IMR-90 (cell line): Measurements from ENCODE around the gene NF1. TPM values are rescaled to one million over a fixed set of nuclear protein-coding genes. Genes with fewer than 3 reads are reported as not detected.

ENCODE experiments used
- ATAC-seq: fragments of 200-7000 bp; cut with Tn5 transposase; 2 replicates; pipeline ENCODE4 v1.9.1; 2020; ENCODE audit warnings: low read depth, mild to moderate bottlenecking, moderate library complexity
- BruUV-seq: library from RNA; stranded (reverse); fragments of 400-500 nt; replicated peaks from 2 replicates; lab custom pipeline; 2021; lab: Mats Ljungman, UMichigan
- CTCF ChIA-PET: fragments of 300-600 bp; formaldehyde crosslinking; extraction: SDS; loops from one replicate; lab custom pipeline; 2021; ENCODE audit warnings: antibody characterized with exemption; lab: Yijun Ruan, JAX
- POLR2A ChIA-PET: fragments of 300-600 bp; sonication (Branson Sonifier 250); formaldehyde crosslinking; loops from one replicate; lab custom pipeline; 2022; ENCODE audit warnings: antibody characterized with exemption; ENCODE audit not compliant: unreplicated experiment; lab: Charles Lee
- DNase-seq: peaks from one replicate; pipeline ENCODE4 v3.0.0; 2013
- H2AFZ ChIP-seq: replicated peaks from 2 replicates; pipeline ENCODE3; 2013; ENCODE audit warnings: low read length, mild to moderate bottlenecking; ENCODE audit not compliant: poor library complexity
- H2AK5ac ChIP-seq: 2 replicates; pipeline ENCODE4 v1.6.1; 2013; ENCODE audit warnings: low read depth, low read length, inconsistent platforms
- H2AK9ac ChIP-seq: replicated peaks from 2 replicates; pipeline ENCODE3; 2013; ENCODE audit warnings: mild to moderate bottlenecking, low read depth, low read length, moderate library complexity; ENCODE audit not compliant: poor library complexity
- H2BK120ac ChIP-seq: 2 replicates; pipeline ENCODE4 v1.6.1; 2013; ENCODE audit warnings: low read depth, low read length, inconsistent platforms
- H2BK15ac ChIP-seq: 3 replicates; pipeline ENCODE4 v1.6.1; 2013; ENCODE audit warnings: low read depth, low read length, inconsistent platforms
- H2BK20ac ChIP-seq: 2 replicates; pipeline ENCODE4 v1.6.1; 2013; ENCODE audit warnings: low read depth, mild to moderate bottlenecking, inconsistent platforms, low read length, moderate library complexity
- H2BK5ac ChIP-seq: 2 replicates; pipeline ENCODE4 v1.6.1; 2013; ENCODE audit warnings: mild to moderate bottlenecking, low read depth, low read length, inconsistent platforms; ENCODE audit not compliant: poor library complexity, severe bottlenecking
- H3K14ac ChIP-seq: replicated peaks from 2 replicates; pipeline ENCODE4 v1.6.1; 2013; ENCODE audit warnings: low read depth, low read length, inconsistent platforms
- H3K18ac ChIP-seq: 2 replicates; pipeline ENCODE4 v1.6.1; 2013; ENCODE audit warnings: low read depth, low read length, control low read depth
- H3K23ac ChIP-seq: 2 replicates; pipeline ENCODE4 v1.6.1; 2013; ENCODE audit warnings: low read depth, low read length, inconsistent platforms
- H3K27ac ChIP-seq: 2 replicates; pipeline ENCODE4 v1.5.1; 2013; ENCODE audit warnings: mild to moderate bottlenecking, control low read depth, low read length; ENCODE audit not compliant: insufficient read depth
- H3K27me3 ChIP-seq: 2 replicates; pipeline ENCODE4 v1.6.1; 2013; ENCODE audit warnings: low read length; ENCODE audit not compliant: control insufficient read depth, insufficient read depth
- H3K36me3 ChIP-seq: 2 replicates; pipeline ENCODE4 v1.6.1; 2013; ENCODE audit warnings: low read length, mixed read lengths; ENCODE audit not compliant: control insufficient read depth, insufficient read depth
- H3K4ac ChIP-seq: 2 replicates; pipeline ENCODE4 v1.6.1; 2013; ENCODE audit warnings: low read depth, low read length, inconsistent platforms
- H3K4me1 ChIP-seq: 2 replicates; pipeline ENCODE4 v1.6.1; 2013; ENCODE audit warnings: low read length, mixed read lengths; ENCODE audit not compliant: control insufficient read depth, insufficient read depth
- H3K4me2 ChIP-seq: 2 replicates; pipeline ENCODE4 v1.6.1; 2013; ENCODE audit warnings: low read depth, mild to moderate bottlenecking, control low read depth, low read length, moderate library complexity
- H3K4me3 ChIP-seq: 2 replicates; pipeline ENCODE4 v1.5.1; 2013; ENCODE audit warnings: low read depth, mild to moderate bottlenecking, control low read depth, low read length, moderate library complexity; ENCODE audit not compliant: insufficient read depth
- H3K56ac ChIP-seq: 2 replicates; pipeline ENCODE4 v1.6.1; 2013; ENCODE audit warnings: low read length, inconsistent platforms; ENCODE audit not compliant: insufficient read depth; ENCODE audit errors: extremely low read depth
- H3K79me1 ChIP-seq, 2 experiments: 2 replicates each; pipeline ENCODE4 v1.6.1; 2013; ENCODE audit warnings: low read length in 2 of 2, inconsistent platforms in 1 of 2, low read depth in 1 of 2
- H3K9ac ChIP-seq: 2 replicates; pipeline ENCODE4 v1.6.1; 2013; ENCODE audit warnings: low read depth, low read length, control low read depth
- H3K9me1 ChIP-seq: 2 replicates; pipeline ENCODE4 v1.6.1; 2013; ENCODE audit warnings: low read length, inconsistent platforms; ENCODE audit not compliant: insufficient read depth
- H3K9me3 ChIP-seq: 2 replicates; pipeline ENCODE4 v1.6.1; 2013; ENCODE audit warnings: low read length; ENCODE audit not compliant: control insufficient read depth, insufficient read depth
- H4K20me1 ChIP-seq: 2 replicates; pipeline ENCODE4 v1.6.1; 2013; ENCODE audit warnings: low read length, inconsistent platforms; ENCODE audit not compliant: insufficient read depth
- H4K5ac ChIP-seq: 2 replicates; pipeline ENCODE4 v1.6.1; 2013; ENCODE audit warnings: mild to moderate bottlenecking, low read depth, low read length, control low read depth
- H4K8ac ChIP-seq, 2 experiments: 2 replicates each; pipeline ENCODE4 v1.6.1; 2013; ENCODE audit warnings: low read depth in 2 of 2, low read length in 2 of 2, control low read depth in 1 of 2, inconsistent platforms in 1 of 2
- H4K91ac ChIP-seq: 2 replicates; pipeline ENCODE4 v1.6.1; 2013; ENCODE audit warnings: low read depth, low read length, inconsistent platforms; ENCODE audit not compliant: insufficient read depth
- BHLHE40 ChIP-seq: fragments of 150-350 bp; IDR thresholded peaks from 2 replicates; pipeline ENCODE4 v1.6.1; 2016; ENCODE audit warnings: mild to moderate bottlenecking, low read depth, low read length
- CEBPB ChIP-seq: IDR thresholded peaks from 2 replicates; pipeline ENCODE4 v1.6.1; 2012; ENCODE audit warnings: low read depth, low read length, improper control_type of control experiment
- CHD1 ChIP-seq: IDR thresholded peaks from 2 replicates; pipeline ENCODE4 v1.6.1; 2012; ENCODE audit warnings: low read depth, low read length, improper control_type of control experiment
- ELK1 ChIP-seq: fragments of 150-350 bp; IDR thresholded peaks from 2 replicates; pipeline ENCODE4 v1.6.1; 2016; ENCODE audit warnings: low read depth, mild to moderate bottlenecking, low read length, moderate library complexity, borderline replicate concordance
- FOS ChIP-seq: fragments of 150-350 bp; IDR thresholded peaks from 2 replicates; pipeline ENCODE4 v1.6.1; 2016; ENCODE audit warnings: low read depth, low read length
- MAFK ChIP-seq: IDR thresholded peaks from 2 replicates; pipeline ENCODE4 v1.6.1; 2012; ENCODE audit warnings: low read depth, low read length, improper control_type of control experiment
- MAZ ChIP-seq: IDR thresholded peaks from 2 replicates; pipeline ENCODE4 v1.6.1; 2012; ENCODE audit warnings: low read depth, mild to moderate bottlenecking, low read length, improper control_type of control experiment, moderate library complexity, borderline replicate concordance
- MXI1 ChIP-seq: IDR thresholded peaks from 2 replicates; pipeline ENCODE4 v1.6.1; 2012; ENCODE audit warnings: low read depth, mild to moderate bottlenecking, low read length, moderate library complexity, borderline replicate concordance
- NFE2L2 ChIP-seq: fragments of 150-350 bp; IDR thresholded peaks from 2 replicates; pipeline ENCODE4 v1.6.1; 2016; ENCODE audit warnings: low read depth, mild to moderate bottlenecking, low read length
- POLR2A ChIP-seq: IDR thresholded peaks from 2 replicates; pipeline ENCODE4 v1.6.1; 2012; ENCODE audit warnings: mild to moderate bottlenecking, low read depth, low read length
- RAD21 ChIP-seq: IDR thresholded peaks from 2 replicates; pipeline ENCODE4 v1.6.1; 2012; ENCODE audit warnings: low read length, improper control_type of control experiment
- RCOR1 ChIP-seq: IDR thresholded peaks from 2 replicates; pipeline ENCODE4 v1.6.1; 2012; ENCODE audit warnings: mild to moderate bottlenecking, low read length, improper control_type of control experiment; ENCODE audit not compliant: insufficient replicate concordance
- RFX5 ChIP-seq: IDR thresholded peaks from 2 replicates; pipeline ENCODE4 v1.8.0; 2012; ENCODE audit warnings: low read depth, mild to moderate bottlenecking, low read length, moderate library complexity
- SMC3 ChIP-seq: fragments of 150-350 bp; IDR thresholded peaks from 2 replicates; pipeline ENCODE4 v1.6.1; 2016; ENCODE audit warnings: low read depth, mild to moderate bottlenecking, antibody characterized with exemption, low read length, moderate library complexity
- USF2 ChIP-seq: fragments of 150-350 bp; IDR thresholded peaks from 2 replicates; pipeline ENCODE4 v1.6.1; 2017; ENCODE audit warnings: mild to moderate bottlenecking, antibody characterized with exemption, low read length, low read depth
- WGBS, 2 experiments: methylation state at CpG; one replicate each; pipeline versions ENCODE4 v1.1.5 to v1.1.7; 2013; ENCODE audit warnings: missing lambda C conversion rate in 2 of 2; ENCODE audit not compliant: insufficient read length in 1 of 2; ENCODE audit errors: extremely low coverage in 2 of 2; 5-methylcytosine and 5-hydroxymethylcytosine counted together
- dilution Hi-C: fragments of 300-500 bp; cut with HindIII; formaldehyde crosslinking; loops from one replicate; pipeline ENCODE4 v1.14.3; 2018; ENCODE audit warnings: low sequenced_read_pairs; ENCODE audit not compliant: unreplicated experiment
- in situ Hi-C: fragments of 300-500 bp; cut with MboI; formaldehyde crosslinking; loops from 3 replicates; pipeline ENCODE4 v1.14.3; 2019; ENCODE audit warnings: low sequenced_read_pairs, inconsistent platforms, mixed read lengths
- intact Hi-C: fragments of 100-400 bp; cut with micrococcal nuclease; formaldehyde crosslinking; loops from 2 replicates; pipeline ENCODE4 v1.10.0; 2022
- polyA plus RNA-seq, 3 experiments: library from polyadenylated mRNA; depleted of rRNA; stranded (reverse); fragments of >200 nt; gene quantifications; 2 replicates each; pipeline ENCODE4 v1.2.3, GENCODE V29; 2012; ENCODE audit warnings: low replicate concordance in 1 of 3
- total RNA-seq: library from RNA; depleted of rRNA; stranded (reverse); fragments of >200 nt; gene quantifications from 2 replicates; pipeline ENCODE4 v1.2.3, GENCODE V29; 2012
- TF ChIP-seq, protein P1 (sequence below): conservative IDR thresholded peaks from 2 replicates; pipeline ENCODE4 v1.5.1; 2012; ENCODE audit warnings: mild to moderate bottlenecking, low read depth, low read length, improper control_type of control experiment

Gene NF1
- total and polyA plus RNA-seq, 2 of the 4 experiments (the other 2 are of a cell fraction) = 17.9 to 48.6 TPM

DNA sequence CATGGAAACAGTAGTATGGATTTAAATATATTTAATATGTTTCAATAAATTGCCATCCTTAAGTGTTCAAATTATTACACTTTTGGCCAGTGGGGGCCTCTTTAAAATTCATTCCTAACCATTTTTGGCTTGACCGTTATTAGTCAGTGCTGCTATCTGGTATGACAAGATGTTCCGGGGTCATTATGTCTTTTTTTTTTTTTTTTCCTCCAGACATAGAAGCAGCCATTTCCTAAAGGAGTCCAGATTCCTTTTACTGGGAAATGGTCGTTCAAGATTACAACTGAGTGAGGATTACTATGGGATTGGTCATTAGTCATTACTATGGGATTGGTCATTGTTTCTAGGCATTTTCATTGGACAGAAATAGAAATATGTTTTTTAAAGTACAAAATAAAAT, 53.4 kb downstream of the NF1 start:
- Histone ChIP-seq H3K23ac (no peak overlapping the region), H3K4ac (no peak overlapping the region), H3K79me1 (peaks cover 32 to 55% of the 10 kb centered on the region in 2 experiments), H2AK5ac (no peak overlapping the region), H3K4me3 (no peak overlapping the region), H3K9me1 (no peaks in the 10 kb centered on the region; the same call in 1 of the 2 replicates), H2BK20ac (no peak overlapping the region), H3K9ac (no peak overlapping the region), H3K9me3 (no peaks in the 10 kb centered on the region), H3K36me3 (0 out of 2 replicates have a peak, but pooled peaks cover 4% of the 10 kb centered on the region), H4K5ac (no peak overlapping the region), H3K18ac (no peak overlapping the region), H3K56ac (no peak overlapping the region), H4K20me1 (peaks cover 23% of the 10 kb centered on the region; the same call in 1 of the 2 replicates), H2BK120ac (no peak overlapping the region), H2BK5ac (no peak overlapping the region), H3K14ac (no peak overlapping the region), H2AK9ac (no peak overlapping the region), H2AFZ (no peak overlapping the region), H3K27me3 (no peaks in the 10 kb centered on the region), H4K91ac (no peak overlapping the region), H3K4me2 (no peak overlapping the region), H2BK15ac (no peak overlapping the region), H3K27ac (no peak overlapping the region), H4K8ac (no peak overlapping the region), H3K4me1 (peaks cover 4% of the 10 kb centered on the region; the same call in 1 of the 2 replicates)
- no peak for TF ChIP-seq RAD21
- TF ChIP-seq NFE2L2 = no peak
- TF ChIP-seq MAZ = no peak
- TF ChIP-seq FOS = no peak
- no peak for TF ChIP-seq USF2
- TF ChIP-seq MAFK = no peak
- TF ChIP-seq POLR2A = no peak
- TF ChIP-seq, protein P1, sequence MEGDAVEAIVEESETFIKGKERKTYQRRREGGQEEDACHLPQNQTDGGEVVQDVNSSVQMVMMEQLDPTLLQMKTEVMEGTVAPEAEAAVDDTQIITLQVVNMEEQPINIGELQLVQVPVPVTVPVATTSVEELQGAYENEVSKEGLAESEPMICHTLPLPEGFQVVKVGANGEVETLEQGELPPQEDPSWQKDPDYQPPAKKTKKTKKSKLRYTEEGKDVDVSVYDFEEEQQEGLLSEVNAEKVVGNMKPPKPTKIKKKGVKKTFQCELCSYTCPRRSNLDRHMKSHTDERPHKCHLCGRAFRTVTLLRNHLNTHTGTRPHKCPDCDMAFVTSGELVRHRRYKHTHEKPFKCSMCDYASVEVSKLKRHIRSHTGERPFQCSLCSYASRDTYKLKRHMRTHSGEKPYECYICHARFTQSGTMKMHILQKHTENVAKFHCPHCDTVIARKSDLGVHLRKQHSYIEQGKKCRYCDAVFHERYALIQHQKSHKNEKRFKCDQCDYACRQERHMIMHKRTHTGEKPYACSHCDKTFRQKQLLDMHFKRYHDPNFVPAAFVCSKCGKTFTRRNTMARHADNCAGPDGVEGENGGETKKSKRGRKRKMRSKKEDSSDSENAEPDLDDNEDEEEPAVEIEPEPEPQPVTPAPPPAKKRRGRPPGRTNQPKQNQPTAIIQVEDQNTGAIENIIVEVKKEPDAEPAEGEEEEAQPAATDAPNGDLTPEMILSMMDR = no peak; the same call in 1 of the 2 replicates
- TF ChIP-seq ELK1 = no peak
- no peak for TF ChIP-seq BHLHE40
- no peak for TF ChIP-seq MXI1
- no peak for TF ChIP-seq CHD1
- TF ChIP-seq SMC3 = no peak
- TF ChIP-seq RFX5 = no peak
- no peak for TF ChIP-seq CEBPB
- TF ChIP-seq RCOR1 = no peak
- dilution Hi-C loops (no loop called here), intact Hi-C loops (loop anchor here (5.0 kb wide), 1 partner anchor 46 kb away; no protein-coding TSS in a partner anchor), in situ Hi-C loops (no loop called here)
- WGBS, 2 experiments = no CpG with 5 or more reads among the region's 3 CpGs
- no TSS peak for BruUV-seq
- DNase-seq (peak; percentile 13), ATAC-seq (no peak)
- POLR2A ChIA-PET = no interaction called here
- CTCF ChIA-PET = no interaction called here
